B cell (primary cell): ENCODE measurements around the gene NCBP3.

Source experiments
- EZH2 ChIP-seq: IDR thresholded peaks from 2 replicates; pipeline ENCODE4 v1.6.1; 2012; ENCODE audit warnings: borderline replicate concordance, low read depth, mild to moderate bottlenecking, moderate library complexity, low read length; ENCODE audit not compliant: insufficient read depth, poor library complexity, severe bottlenecking
- TF ChIP-seq, protein P1 (sequence below): fragments of 200-600 bp; IDR thresholded peaks from one replicate; pipeline ENCODE4 v1.8.0; 2022; ENCODE audit warnings: antibody characterized with exemption, mild to moderate bottlenecking

DNA sequence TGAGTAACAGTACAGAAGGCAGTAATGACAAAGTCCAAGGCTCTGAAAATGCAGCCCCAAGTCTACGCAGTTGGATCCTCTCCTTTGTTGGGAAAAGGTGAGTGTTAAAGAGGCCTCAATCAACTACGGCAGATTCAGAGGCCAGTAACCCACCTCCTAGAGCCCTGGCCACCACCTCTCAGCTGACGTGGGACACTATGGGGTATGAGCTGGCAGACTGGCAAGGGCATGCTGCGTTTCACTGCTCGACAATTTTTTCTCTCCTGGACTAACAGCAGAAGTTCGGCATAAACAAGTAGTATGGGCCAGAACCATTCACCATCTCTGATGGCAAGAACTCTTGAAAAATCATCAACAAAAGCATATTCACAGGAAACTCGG is 17.2 kb downstream of the NCBP3 start:
- TF ChIP-seq, protein P1, sequence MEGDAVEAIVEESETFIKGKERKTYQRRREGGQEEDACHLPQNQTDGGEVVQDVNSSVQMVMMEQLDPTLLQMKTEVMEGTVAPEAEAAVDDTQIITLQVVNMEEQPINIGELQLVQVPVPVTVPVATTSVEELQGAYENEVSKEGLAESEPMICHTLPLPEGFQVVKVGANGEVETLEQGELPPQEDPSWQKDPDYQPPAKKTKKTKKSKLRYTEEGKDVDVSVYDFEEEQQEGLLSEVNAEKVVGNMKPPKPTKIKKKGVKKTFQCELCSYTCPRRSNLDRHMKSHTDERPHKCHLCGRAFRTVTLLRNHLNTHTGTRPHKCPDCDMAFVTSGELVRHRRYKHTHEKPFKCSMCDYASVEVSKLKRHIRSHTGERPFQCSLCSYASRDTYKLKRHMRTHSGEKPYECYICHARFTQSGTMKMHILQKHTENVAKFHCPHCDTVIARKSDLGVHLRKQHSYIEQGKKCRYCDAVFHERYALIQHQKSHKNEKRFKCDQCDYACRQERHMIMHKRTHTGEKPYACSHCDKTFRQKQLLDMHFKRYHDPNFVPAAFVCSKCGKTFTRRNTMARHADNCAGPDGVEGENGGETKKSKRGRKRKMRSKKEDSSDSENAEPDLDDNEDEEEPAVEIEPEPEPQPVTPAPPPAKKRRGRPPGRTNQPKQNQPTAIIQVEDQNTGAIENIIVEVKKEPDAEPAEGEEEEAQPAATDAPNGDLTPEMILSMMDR, result no peak
- TF ChIP-seq EZH2, result no peak
